Hepatocyte (in vitro differentiated cells): ENCODE results near the gene KLHL26. TPM values are rescaled to one million over a fixed set of nuclear protein-coding genes. Genes with fewer than 3 reads are reported as not detected.

ENCODE experiments used
- DNase-seq: peaks from one replicate; pipeline ENCODE4 v3.0.0-alpha.2; 2016; ENCODE audit warnings: low spot score
- H2AFZ ChIP-seq: fragments of 200-600 bp; sonication (generic); 2 replicates; pipeline ENCODE4 v1.6.0; 2016; ENCODE audit warnings: antibody characterized with exemption, mild to moderate bottlenecking
- H3K27ac ChIP-seq: fragments of 200-600 bp; sonication (generic); 2 replicates; pipeline ENCODE4 v1.5.1; 2016; ENCODE audit warnings: mild to moderate bottlenecking
- H3K27me3 ChIP-seq: fragments of 200-600 bp; sonication (generic); 2 replicates; pipeline ENCODE4 v1.6.1; 2016
- H3K36me3 ChIP-seq: fragments of 200-600 bp; sonication (generic); replicated peaks from 2 replicates; pipeline ENCODE4 v1.5.1; 2016; ENCODE audit warnings: low read depth; ENCODE audit not compliant: insufficient read depth
- H3K4me1 ChIP-seq: fragments of 200-600 bp; sonication (generic); 2 replicates; pipeline ENCODE4 v1.5.1; 2016; ENCODE audit warnings: mild to moderate bottlenecking, moderate library complexity; ENCODE audit not compliant: insufficient read depth
- H3K4me2 ChIP-seq: fragments of 200-600 bp; sonication (generic); 2 replicates; pipeline ENCODE4 v1.6.0; 2016
- H3K4me3 ChIP-seq: fragments of 200-600 bp; sonication (generic); 2 replicates; pipeline ENCODE4 v1.5.1; 2016; ENCODE audit warnings: mild to moderate bottlenecking
- H3K79me2 ChIP-seq: fragments of 200-600 bp; sonication (generic); 2 replicates; pipeline ENCODE4 v1.6.0; 2017; ENCODE audit warnings: mild to moderate bottlenecking
- H3K9me2 ChIP-seq: fragments of 200-600 bp; sonication (generic); replicated peaks from 2 replicates; pipeline ENCODE4 v1.6.0; 2017; ENCODE audit warnings: mild to moderate bottlenecking; ENCODE audit not compliant: insufficient read depth
- H3K9me3 ChIP-seq: fragments of 200-600 bp; sonication (generic); 2 replicates; pipeline ENCODE4 v1.5.1; 2016; ENCODE audit warnings: low read depth, mild to moderate bottlenecking
- H4K20me1 ChIP-seq: fragments of 200-600 bp; sonication (generic); 2 replicates; pipeline ENCODE4 v1.6.0; 2016; ENCODE audit warnings: mild to moderate bottlenecking; ENCODE audit not compliant: insufficient read depth, poor library complexity, severe bottlenecking
- EZH2 ChIP-seq: fragments of 200-600 bp; sonication (generic); IDR thresholded peaks from 2 replicates; pipeline ENCODE4 v1.6.1; 2016; ENCODE audit warnings: antibody characterized with exemption, mild to moderate bottlenecking, borderline replicate concordance
- EZH2phosphoT487 ChIP-seq: fragments of 200-600 bp; sonication (generic); IDR thresholded peaks from one replicate; pipeline ENCODE4 v1.6.1; 2018; ENCODE audit warnings: antibody characterized with exemption, mild to moderate bottlenecking, low read depth, moderate library complexity; ENCODE audit not compliant: unreplicated experiment, severe bottlenecking
- WGBS: methylation state at CpG from one replicate; pipeline ENCODE4 v1.1.6; 2016; ENCODE audit warnings: low lambda C conversion rate; ENCODE audit errors: missing lambda C conversion rate; 5-methylcytosine and 5-hydroxymethylcytosine counted together
- polyA plus RNA-seq: library from polyadenylated mRNA; unstranded; fragments of >200 nt; fragmentation: Nextera tagmentation; extraction: Ambion mirVana; gene quantifications from 2 replicates; pipeline ENCODE4 v1.2.1, GENCODE V29; 2016
- total RNA-seq: library from RNA; depleted of rRNA; stranded (reverse); fragments of >200 nt; gene quantifications from 2 replicates; pipeline ENCODE4 v1.2.3, GENCODE V29; 2014
- TF ChIP-seq, protein P1 (sequence below): fragments of 200-600 bp; sonication (generic); IDR thresholded peaks from 2 replicates; pipeline ENCODE4 v1.5.1; 2016; ENCODE audit warnings: antibody characterized with exemption, mild to moderate bottlenecking; ENCODE audit not compliant: poor library complexity

The KLHL26 gene
- total and polyA plus RNA-seq, 2 experiments from 2014 or later, result 5.0 to 7.6 TPM

DNA sequence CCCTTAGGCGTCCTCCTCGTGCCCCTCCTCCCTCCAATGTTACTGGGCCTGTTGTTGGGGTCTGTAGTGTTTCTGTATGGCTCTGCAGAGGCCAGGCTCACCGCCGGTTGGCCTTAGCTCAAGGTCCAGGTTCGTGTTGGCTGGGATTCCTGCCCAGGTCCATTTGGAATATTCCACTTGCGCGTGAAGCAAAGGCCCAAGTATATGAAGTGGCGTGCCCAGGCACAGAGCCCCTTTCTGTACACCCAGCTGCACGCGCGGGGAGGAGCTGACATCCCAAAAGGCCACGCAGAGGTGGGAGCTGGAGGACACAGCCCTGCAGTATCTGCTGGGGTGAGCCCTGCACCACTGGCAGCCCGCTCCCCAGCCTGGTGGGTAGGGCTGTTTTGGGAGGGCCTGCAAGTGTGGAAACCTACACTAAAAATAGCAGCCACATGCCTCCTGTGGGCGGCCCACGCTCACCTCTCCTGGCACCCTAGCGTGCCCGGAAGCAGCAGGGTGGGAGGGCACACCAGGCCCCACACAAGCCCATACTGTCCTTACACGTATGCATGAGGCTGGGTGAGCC lies 76.8 kb downstream of the KLHL26 start:
- Histone ChIP-seq H3K9me2 (no peaks in the 10 kb centered on the region), H4K20me1 (peaks cover 5% of the 10 kb centered on the region), H2AFZ (no peak overlapping the region), H3K79me2 (peaks cover 54% of the 10 kb centered on the region), H3K4me1 (peaks cover 14% of the 10 kb centered on the region), H3K4me2 (no peak overlapping the region), H3K36me3 (no peaks in the 10 kb centered on the region), H3K27me3 (no peaks in the 10 kb centered on the region), H3K9me3 (no peaks in the 10 kb centered on the region), H3K4me3 (no peak overlapping the region), H3K27ac (peak overlapping the region; percentile 34)
- no peak for TF ChIP-seq EZH2phosphoT487
- TF ChIP-seq, protein P1, sequence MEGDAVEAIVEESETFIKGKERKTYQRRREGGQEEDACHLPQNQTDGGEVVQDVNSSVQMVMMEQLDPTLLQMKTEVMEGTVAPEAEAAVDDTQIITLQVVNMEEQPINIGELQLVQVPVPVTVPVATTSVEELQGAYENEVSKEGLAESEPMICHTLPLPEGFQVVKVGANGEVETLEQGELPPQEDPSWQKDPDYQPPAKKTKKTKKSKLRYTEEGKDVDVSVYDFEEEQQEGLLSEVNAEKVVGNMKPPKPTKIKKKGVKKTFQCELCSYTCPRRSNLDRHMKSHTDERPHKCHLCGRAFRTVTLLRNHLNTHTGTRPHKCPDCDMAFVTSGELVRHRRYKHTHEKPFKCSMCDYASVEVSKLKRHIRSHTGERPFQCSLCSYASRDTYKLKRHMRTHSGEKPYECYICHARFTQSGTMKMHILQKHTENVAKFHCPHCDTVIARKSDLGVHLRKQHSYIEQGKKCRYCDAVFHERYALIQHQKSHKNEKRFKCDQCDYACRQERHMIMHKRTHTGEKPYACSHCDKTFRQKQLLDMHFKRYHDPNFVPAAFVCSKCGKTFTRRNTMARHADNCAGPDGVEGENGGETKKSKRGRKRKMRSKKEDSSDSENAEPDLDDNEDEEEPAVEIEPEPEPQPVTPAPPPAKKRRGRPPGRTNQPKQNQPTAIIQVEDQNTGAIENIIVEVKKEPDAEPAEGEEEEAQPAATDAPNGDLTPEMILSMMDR, result no peak
- no peak for TF ChIP-seq EZH2
- 93% methylated on average over 17 of the region's 18 CpGs for WGBS
- DNase-seq, result no peak

DNA sequence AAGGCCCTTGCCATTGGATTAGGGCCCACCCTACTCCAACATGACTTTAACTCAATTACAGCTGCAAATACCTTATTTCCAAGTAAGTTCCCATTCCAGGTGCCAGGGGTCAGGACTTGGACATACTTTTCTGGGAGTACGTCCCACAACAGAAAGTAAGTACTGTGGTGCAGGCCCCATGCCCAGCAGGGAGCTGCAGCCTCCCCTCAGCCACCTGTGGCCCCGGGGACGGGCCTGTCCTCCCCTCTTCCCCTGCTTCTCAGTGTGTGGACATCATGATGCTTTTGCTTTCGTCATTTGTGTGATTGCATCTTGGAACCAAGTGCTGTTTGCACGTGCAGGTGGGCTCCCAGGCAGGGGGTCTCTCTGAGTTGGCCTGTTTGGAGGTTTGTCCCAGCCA lies 78.6 kb downstream of the KLHL26 start:
- H2AFZ ChIP-seq, result no peak overlapping the region
- no peak overlapping the region for H3K27ac ChIP-seq
- WGBS, result 94% methylated on average over 5 of the region's 5 CpGs
- peaks cover 14% of the 10 kb centered on the region for H3K4me1 ChIP-seq
- H3K4me2 ChIP-seq, result no peak overlapping the region
- no peaks in the 10 kb centered on the region for H3K27me3 ChIP-seq
- H4K20me1 ChIP-seq, result no peaks in the 10 kb centered on the region
- H3K79me2 ChIP-seq, result peaks cover 40% of the 10 kb centered on the region
- H3K4me3 ChIP-seq, result no peak overlapping the region
- H3K9me2 ChIP-seq, result no peaks in the 10 kb centered on the region
- DNase-seq, result no peak
- TF ChIP-seq, protein P1, result no peak
- no peak for TF ChIP-seq EZH2phosphoT487
- TF ChIP-seq EZH2, result no peak
- H3K9me3 ChIP-seq, result no peaks in the 10 kb centered on the region
- H3K36me3 ChIP-seq, result no peaks in the 10 kb centered on the region

- TF ChIP-seq EZH2phosphoT487, result no peak
- no peak for TF ChIP-seq EZH2
- TF ChIP-seq, protein P1, result no peak
- H3K27me3 ChIP-seq, result no peaks in the 10 kb centered on the region
- H3K9me3 ChIP-seq, result no peaks in the 10 kb centered on the region
- H3K9me2 ChIP-seq, result no peaks in the 10 kb centered on the region
- H3K27ac ChIP-seq, result no peak overlapping the region
- no peak overlapping the region for H3K4me3 ChIP-seq
- no peak overlapping the region for H3K4me2 ChIP-seq
- no peak for DNase-seq
- no peaks in the 10 kb centered on the region for H4K20me1 ChIP-seq
- H3K79me2 ChIP-seq, result peaks cover 33% of the 10 kb centered on the region
- peaks cover 4% of the 10 kb centered on the region for H3K4me1 ChIP-seq
- H2AFZ ChIP-seq, result no peak overlapping the region
- H3K36me3 ChIP-seq, result no peaks in the 10 kb centered on the region
- WGBS, result 85% methylated on average over 4 of the region's 6 CpGs
Measured at GRCh38 chr19:18716857-18717256, 80.0 kb downstream of the KLHL26 start.

- Histone ChIP-seq H2AFZ (no peak overlapping the region), H3K4me1 (peaks cover 4% of the 10 kb centered on the region), H3K4me2 (no peak overlapping the region), H3K9me3 (no peaks in the 10 kb centered on the region), H4K20me1 (no peaks in the 10 kb centered on the region), H3K27ac (no peak overlapping the region), H3K79me2 (peaks cover 34% of the 10 kb centered on the region), H3K36me3 (no peaks in the 10 kb centered on the region), H3K4me3 (no peak overlapping the region), H3K9me2 (no peaks in the 10 kb centered on the region), H3K27me3 (no peaks in the 10 kb centered on the region)
- TF ChIP-seq, protein P1, result no peak
- no peak for TF ChIP-seq EZH2
- no peak for TF ChIP-seq EZH2phosphoT487
- DNase-seq, result no peak
- WGBS, result 75% methylated on average over 9 of the region's 10 CpGs
Measured at GRCh38 chr19:18717601-18718000, 80.8 kb downstream of the KLHL26 start.
